PC-9 (cell line): ENCODE data around the gene GATAD2B. TPM values are rescaled to one million over a fixed set of nuclear protein-coding genes. Genes with fewer than 3 reads are reported as not detected.

Source experiments
- BruUV-seq: library from RNA; stranded (reverse); fragments of 400-500 nt; replicated peaks from 2 replicates; lab custom pipeline; 2021; lab: Mats Ljungman, UMichigan
- CTCF ChIA-PET: fragments of 300-600 bp; sonication (Branson Sonifier 250); formaldehyde crosslinking; loops from one replicate; lab custom pipeline; 2022; ENCODE audit warnings: antibody characterized with exemption; lab: Charles Lee
- POLR2A ChIA-PET: fragments of 300-600 bp; sonication (Branson Sonifier 250); formaldehyde crosslinking; loops from one replicate; lab custom pipeline; 2022; ENCODE audit warnings: antibody characterized with exemption; ENCODE audit not compliant: unreplicated experiment; lab: Charles Lee
- DNase-seq, 2 experiments: peaks; one replicate each; pipeline versions ENCODE4 v3.0.0 to v3.0.0-alpha.2; 2015 to 2022; ENCODE audit warnings: mixed read lengths in 1 of 2
- H2AFZ ChIP-seq: fragments of 200-600 bp; sonication (generic); 2 replicates; pipeline ENCODE4 v1.8.1; 2017; ENCODE audit warnings: antibody characterized with exemption
- H3F3A ChIP-seq: fragments of 200-600 bp; sonication (generic); 2 replicates; pipeline ENCODE4 v1.8.1; 2017; ENCODE audit warnings: antibody characterized with exemption, mild to moderate bottlenecking, low read depth; ENCODE audit not compliant: insufficient read depth
- H3K27ac ChIP-seq: fragments of 200-600 bp; sonication (generic); 2 replicates; pipeline ENCODE4 v1.6.1; 2016; ENCODE audit warnings: mixed run types
- H3K27me3 ChIP-seq: fragments of 200-600 bp; sonication (generic); 2 replicates; pipeline ENCODE4 v1.6.1; 2016; ENCODE audit warnings: low read depth, mixed run types; ENCODE audit not compliant: insufficient read depth
- H3K36me3 ChIP-seq: fragments of 200-600 bp; sonication (generic); 2 replicates; pipeline ENCODE4 v1.6.1; 2016; ENCODE audit warnings: low read depth, mixed run types
- H3K4me1 ChIP-seq: fragments of 200-600 bp; sonication (generic); replicated peaks from 2 replicates; pipeline ENCODE4 v1.6.1; 2016; ENCODE audit warnings: mixed run types; ENCODE audit not compliant: insufficient read depth
- H3K4me2 ChIP-seq: fragments of 200-600 bp; sonication (generic); 2 replicates; pipeline ENCODE4 v1.6.1; 2017; ENCODE audit warnings: mixed run types
- H3K4me3 ChIP-seq: fragments of 200-600 bp; sonication (generic); 2 replicates; pipeline ENCODE4 v1.6.1; 2016; ENCODE audit warnings: mixed run types
- H3K79me2 ChIP-seq: fragments of 200-600 bp; sonication (generic); 2 replicates; pipeline ENCODE4 v1.6.1; 2017; ENCODE audit warnings: low read depth, mixed run types
- H3K9me2 ChIP-seq: fragments of 200-600 bp; sonication (generic); 2 replicates; pipeline ENCODE4 v1.8.1; 2017; ENCODE audit warnings: mild to moderate bottlenecking; ENCODE audit not compliant: insufficient read depth
- H3K9me3 ChIP-seq: fragments of 200-600 bp; sonication (generic); 2 replicates; pipeline ENCODE4 v1.8.1; 2016; ENCODE audit warnings: low read depth; ENCODE audit not compliant: insufficient read depth
- H4K20me1 ChIP-seq: fragments of 200-600 bp; sonication (generic); 2 replicates; pipeline ENCODE4 v1.8.1; 2017; ENCODE audit not compliant: insufficient read depth
- CTCF ChIP-seq: fragments of 200-600 bp; sonication (generic); conservative IDR thresholded peaks from 2 replicates; pipeline ENCODE4 v1.6.1; 2017; ENCODE audit warnings: mixed run types, antibody characterized with exemption, mild to moderate bottlenecking, moderate library complexity
- EZH2 ChIP-seq: fragments of 200-600 bp; sonication (generic); IDR thresholded peaks from 2 replicates; pipeline ENCODE4 v1.8.0; 2017; ENCODE audit warnings: antibody characterized with exemption, low read depth
- intact Hi-C: fragments of 100-400 bp; cut with micrococcal nuclease; formaldehyde crosslinking; loops from one replicate; pipeline ENCODE4 v1.10.0; 2022; ENCODE audit not compliant: unreplicated experiment
- total RNA-seq: library from RNA; stranded (reverse); gene quantifications from 2 replicates; pipeline ENCODE4 v1.2.3, GENCODE V29; 2021

The GATAD2B gene
- total RNA-seq, 1 experiment from 2014 or later = 56.1 TPM

DNA sequence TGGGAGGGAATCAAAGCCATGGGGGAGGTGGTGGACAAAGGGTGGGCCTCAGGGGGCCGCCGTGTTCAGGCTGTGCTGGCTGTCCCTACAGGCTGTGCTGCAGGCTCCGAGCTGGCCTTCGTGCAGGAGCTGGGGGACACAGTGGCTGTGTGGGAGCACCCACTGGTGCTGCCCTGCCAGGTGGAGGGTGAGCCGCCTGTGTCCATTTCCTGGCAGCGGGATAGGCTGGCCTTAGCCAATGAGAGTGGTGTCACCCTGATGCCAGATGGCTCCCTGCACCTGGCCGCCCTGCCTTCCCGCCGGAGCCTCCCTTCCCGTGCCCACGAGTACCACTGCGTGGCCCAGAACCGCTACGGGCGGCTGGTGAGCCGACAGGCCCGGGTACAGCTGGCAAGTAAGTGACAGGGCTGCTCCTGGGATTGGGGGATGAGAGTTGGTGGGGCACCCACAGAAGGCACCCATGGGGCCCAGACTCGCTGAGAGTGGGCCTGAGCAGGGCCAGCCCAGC is 127.4 kb downstream of the GATAD2B start:
- no TSS peak for BruUV-seq
- intact Hi-C loops = loop anchor here (5.0 kb wide), 1 partner anchor 477 kb away; the partner anchor contains the start of gene HAX1
- TF ChIP-seq CTCF = no peak

GRCh38 chr1:153794624-153795329 is 128.0 kb downstream of the GATAD2B start:
- intact Hi-C loops = loop anchor here (5.0 kb wide), 1 partner anchor 478 kb away; the partner anchor contains the start of gene HAX1
- no peak overlapping the region for H2AFZ ChIP-seq
- POLR2A ChIA-PET = no interaction called here
- H3K9me3 ChIP-seq = no peaks in the 10 kb centered on the region
- H3K27me3 ChIP-seq = no peaks in the 10 kb centered on the region
- no peaks in the 10 kb centered on the region for H3K36me3 ChIP-seq
- TF ChIP-seq CTCF (no peak), EZH2 (no peak)
- no peaks in the 10 kb centered on the region for H4K20me1 ChIP-seq
- no TSS peak for BruUV-seq
- H3K79me2 ChIP-seq = no peaks in the 10 kb centered on the region
- no peaks in the 10 kb centered on the region for H3K9me2 ChIP-seq
- H3K4me1 ChIP-seq = peaks cover 15% of the 10 kb centered on the region
- peaks cover 12% of the 10 kb centered on the region; the same call in 1 of the 2 replicates for H3F3A ChIP-seq
- H3K27ac ChIP-seq = no peak overlapping the region
- no peak overlapping the region for H3K4me3 ChIP-seq
- no peak for DNase-seq
- CTCF ChIA-PET = no interaction called here
- no peak overlapping the region for H3K4me2 ChIP-seq

More for the DNA sequence above, 127.4 kb downstream of the GATAD2B start:
- no peak overlapping the region for H2AFZ ChIP-seq
- no peaks in the 10 kb centered on the region for H3K27me3 ChIP-seq
- POLR2A ChIA-PET = no interaction called here
- no peak overlapping the region for H3K27ac ChIP-seq
- H3K9me2 ChIP-seq = no peaks in the 10 kb centered on the region
- CTCF ChIA-PET = no interaction called here
- no peak overlapping the region for H3K4me3 ChIP-seq
- H3K36me3 ChIP-seq = no peaks in the 10 kb centered on the region
- H3F3A ChIP-seq = peaks cover 12% of the 10 kb centered on the region; the same call in 1 of the 2 replicates
- H3K4me1 ChIP-seq = peaks cover 15% of the 10 kb centered on the region
- DNase-seq = no peak
- no peaks in the 10 kb centered on the region for H4K20me1 ChIP-seq
- H3K79me2 ChIP-seq = no peaks in the 10 kb centered on the region
- no peaks in the 10 kb centered on the region for H3K9me3 ChIP-seq
- H3K4me2 ChIP-seq = no peak overlapping the region

GRCh38 chr1:153793973-153794615 is 128.7 kb downstream of the GATAD2B start:
- peaks cover 12% of the 10 kb centered on the region; the same call in 1 of the 2 replicates for H3F3A ChIP-seq
- H3K27me3 ChIP-seq = no peaks in the 10 kb centered on the region
- no peaks in the 10 kb centered on the region for H4K20me1 ChIP-seq
- TF ChIP-seq CTCF (no peak), EZH2 (no peak)
- no peak overlapping the region for H3K4me3 ChIP-seq
- H3K9me3 ChIP-seq = no peaks in the 10 kb centered on the region
- ChIA-PET CTCF (no interaction called here), POLR2A (no interaction called here)
- no peaks in the 10 kb centered on the region for H3K79me2 ChIP-seq
- intact Hi-C loops = no loop called here
- H2AFZ ChIP-seq = no peak overlapping the region
- DNase-seq = no peak
- no peaks in the 10 kb centered on the region for H3K9me2 ChIP-seq
- BruUV-seq = no TSS peak
- H3K4me1 ChIP-seq = peaks cover 15% of the 10 kb centered on the region
- no peaks in the 10 kb centered on the region for H3K36me3 ChIP-seq
- no peak overlapping the region for H3K4me2 ChIP-seq
- H3K27ac ChIP-seq = no peak overlapping the region
